ENCODE data around the gene MCTP1.

- TF ChIP-seq RAD21 (conservative IDR thresholded peaks at IDR 0.05) (no peak), CTCF (IDR thresholded peaks at IDR 0.05; ENCODE audit: poor library complexity, severe bottlenecking) (no peak), SMC3 (conservative IDR thresholded peaks at IDR 0.05; ENCODE audit: poor library complexity) (no peak), TAF1 (IDR thresholded peaks at IDR 0.05; ENCODE audit: low read depth) (no peak), POLR2AphosphoS5 (IDR thresholded peaks at IDR 0.05) (no peak), REST (IDR thresholded peaks at IDR 0.05; ENCODE audit: borderline replicate concordance) (no peak)
Observed at GRCh38 chr5:95018511-95018910, 266.4 kb downstream of the MCTP1 start.

All from neural cell (in vitro differentiated cells).